ENCODE measurements around the gene CEP97.
"Not testable (repeated sequence)": the region's sequence is repeated elsewhere in the genome, so short reads cannot be mapped to it uniquely, and the experiment has no call there.

CEP97 gene

DNA sequence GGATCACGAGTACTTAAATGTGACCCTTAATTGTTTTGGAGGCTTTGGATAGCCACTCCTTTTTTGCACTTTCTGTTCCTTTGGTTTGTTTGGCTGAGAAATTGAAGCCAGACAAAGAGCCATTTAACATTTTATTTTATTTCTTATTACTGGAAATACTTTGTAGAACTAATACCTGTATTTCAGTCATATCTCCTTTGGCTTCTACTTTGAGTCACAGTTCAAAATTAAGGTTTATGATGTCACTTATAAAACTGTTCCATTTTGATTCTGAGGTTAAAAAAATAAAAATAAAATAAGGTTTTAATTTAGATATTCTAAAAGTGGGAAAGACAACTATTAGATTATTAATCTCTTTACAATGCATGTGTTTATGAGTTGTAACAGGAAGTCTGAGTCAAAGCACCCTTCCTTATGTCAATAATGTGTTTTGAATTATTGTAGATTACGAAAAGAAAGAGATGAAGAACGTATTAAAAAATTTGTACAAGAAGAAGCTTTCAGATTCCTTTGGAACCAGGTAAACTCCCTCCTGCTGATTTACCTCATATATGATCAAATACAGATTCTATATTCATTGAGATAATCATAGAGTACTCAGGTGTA is 37.7 kb downstream of the CEP97 start:
- no peak for DNase-seq (ENCODE audit: low read depth)

DNA sequence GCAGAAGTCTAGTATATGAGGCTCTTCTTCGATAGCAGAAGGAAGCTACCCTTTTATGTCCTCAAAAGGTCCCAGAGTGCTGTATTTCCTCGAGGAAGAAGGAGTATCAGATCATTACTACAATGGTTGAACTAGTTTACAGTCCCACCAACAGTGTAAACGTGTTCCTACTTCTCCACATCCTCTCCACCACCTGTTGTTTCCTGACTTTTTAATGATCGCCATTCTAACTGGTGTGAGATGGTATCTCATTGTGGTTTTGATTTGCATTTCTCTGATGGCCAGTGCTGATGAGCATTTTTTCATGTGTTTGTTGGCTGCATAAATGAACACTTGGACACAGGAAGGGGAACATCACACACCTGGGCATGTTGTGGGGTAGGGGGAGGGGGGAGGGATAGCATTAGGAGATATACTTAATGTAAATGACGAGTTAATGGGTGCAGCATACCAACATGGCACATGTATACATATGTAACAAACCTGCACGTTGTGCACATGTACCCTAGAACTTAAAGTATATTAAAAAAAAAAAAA is 53.4 kb downstream of the CEP97 start:
- DNase-seq (ENCODE audit: low read depth) = not testable (repeated sequence)

DNA sequence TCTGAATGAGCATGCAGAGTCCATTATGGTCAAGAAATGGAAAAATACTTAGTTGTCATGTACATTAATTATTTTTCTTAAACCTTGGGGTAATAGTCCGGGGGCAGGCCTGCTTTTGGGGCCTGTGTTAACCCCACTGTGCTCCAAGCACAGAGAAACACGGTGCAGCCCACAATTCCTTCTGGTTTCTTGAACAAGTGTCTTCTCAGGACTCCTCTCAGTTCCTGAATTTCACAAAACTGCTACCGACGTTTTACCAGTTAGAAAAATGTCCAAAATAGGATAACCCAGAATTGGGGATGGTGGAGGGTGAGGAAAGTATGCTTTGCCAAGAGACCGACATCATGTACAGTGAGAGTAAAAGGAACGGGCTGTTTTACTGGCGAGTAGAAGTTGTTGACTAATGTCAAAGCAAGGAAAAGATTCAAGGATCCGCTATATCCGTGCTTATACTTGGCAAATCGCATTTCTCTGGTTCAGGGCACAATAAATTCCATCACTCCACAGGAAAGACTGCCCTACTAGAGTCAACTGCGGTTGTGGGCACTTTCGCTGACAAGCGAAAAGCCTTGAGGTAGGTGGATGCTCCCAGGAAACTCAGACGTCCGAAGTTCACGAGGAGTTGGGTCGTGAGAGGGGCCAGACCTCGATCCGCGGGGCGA is 54.1 kb downstream of the CEP97 start:
- no peak for DNase-seq (ENCODE audit: low read depth)

GRCh38 chr3:101779047-101779821 is 54.8 kb downstream of the CEP97 start, which contains the start of gene NXPE3:
NXPE3 (plus strand) TSS chr3:101779211; CDS start chr3:101785597, 6,386 bp downstream.
- DNase-seq (ENCODE audit: low read depth) = peak; percentile 88

DNA sequence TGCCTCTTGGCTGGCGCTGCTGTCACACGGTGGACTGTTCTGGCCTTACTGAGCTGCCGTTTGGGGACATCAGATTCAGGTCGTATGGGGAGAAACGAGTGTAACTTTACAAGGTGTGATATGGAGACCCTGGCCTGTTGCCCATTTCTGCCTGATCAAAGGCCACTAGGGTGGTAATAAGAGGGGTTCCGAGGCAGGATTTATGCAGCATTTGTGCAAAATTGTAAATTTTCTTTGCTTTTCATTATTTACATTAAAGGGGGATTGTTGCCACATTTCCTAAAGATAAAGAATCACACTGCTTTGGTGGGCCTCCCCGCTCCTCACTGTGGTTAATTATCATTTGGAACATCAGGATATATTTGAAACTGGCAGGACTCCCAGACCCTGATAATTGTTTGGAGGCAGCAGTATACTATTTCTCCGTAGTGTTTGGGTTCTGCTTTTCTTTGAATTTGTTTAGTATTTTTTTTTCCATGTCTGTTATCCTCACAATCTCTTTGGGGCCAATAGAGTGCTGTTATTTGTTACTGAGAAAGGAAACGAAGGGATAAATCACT is 55.5 kb downstream of the CEP97 start:
- DNase-seq (ENCODE audit: low read depth) = no peak

- no peak for DNase-seq (ENCODE audit: low read depth)
Measured at GRCh38 chr3:101780661-101781060, 56.2 kb downstream of the CEP97 start.

- no peak for DNase-seq (ENCODE audit: low read depth)
Measured at GRCh38 chr3:101781166-101781565, 56.8 kb downstream of the CEP97 start.

DNA sequence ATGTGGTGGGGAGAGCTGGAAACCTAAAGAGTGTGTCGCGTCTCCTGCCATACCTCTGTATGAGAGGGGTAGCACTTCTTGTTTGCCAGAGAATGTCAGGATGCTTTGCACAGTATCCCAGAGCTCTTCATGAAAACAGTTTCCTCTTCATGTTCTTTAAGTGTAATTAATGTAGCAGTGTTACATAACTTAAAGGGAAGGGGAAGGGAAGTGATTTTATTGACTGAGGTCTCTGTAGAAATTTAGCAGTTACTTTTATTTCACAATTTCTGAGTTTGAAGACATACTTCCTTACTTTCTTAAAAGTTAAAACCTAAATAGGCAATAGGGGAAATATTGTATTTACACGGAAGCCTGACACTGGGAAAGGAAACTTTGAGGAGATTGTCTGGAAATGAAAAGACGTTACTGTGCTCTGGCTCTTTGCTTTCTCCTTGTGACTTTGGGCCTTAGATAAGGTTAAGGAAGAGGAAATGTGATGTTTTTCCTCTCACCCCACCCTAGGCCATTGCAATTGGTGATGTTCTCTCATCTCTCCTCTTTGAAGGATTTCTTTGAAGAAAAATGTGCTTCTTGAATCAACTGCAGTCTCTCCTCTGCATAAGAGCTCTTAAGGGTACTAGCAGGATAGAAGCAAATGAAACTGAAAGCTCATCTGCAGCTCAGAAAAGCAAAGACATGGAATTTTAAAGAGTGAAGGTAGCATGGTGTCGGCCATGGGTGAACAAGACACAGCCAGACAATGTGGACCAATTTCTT is 60.6 kb downstream of the CEP97 start:
- no peak for DNase-seq (ENCODE audit: low read depth)

DNA sequence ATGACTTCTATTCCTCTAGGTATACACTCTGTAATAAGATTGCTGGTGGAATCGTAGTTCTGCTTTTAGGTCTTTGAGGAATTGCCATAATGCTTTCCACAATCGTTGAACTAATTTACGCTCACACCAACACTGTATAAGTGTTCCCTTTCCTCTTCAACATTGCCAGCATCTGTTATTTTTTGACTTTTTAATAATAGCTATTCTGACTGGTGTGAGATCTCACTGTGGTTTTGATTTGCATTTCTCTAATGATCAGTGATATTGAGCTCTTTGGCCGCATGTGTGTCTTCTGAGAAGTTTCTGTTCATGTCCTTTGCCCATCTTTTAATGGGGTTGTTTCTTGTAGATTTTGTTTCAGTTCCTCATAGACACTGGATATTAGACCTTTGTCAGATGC is 67.4 kb downstream of the CEP97 start:
- no peak for DNase-seq (ENCODE audit: low read depth)

GRCh38 chr3:101796077-101796680 is 71.8 kb downstream of the CEP97 start:
- DNase-seq (ENCODE audit: low read depth) = no peak

DNA sequence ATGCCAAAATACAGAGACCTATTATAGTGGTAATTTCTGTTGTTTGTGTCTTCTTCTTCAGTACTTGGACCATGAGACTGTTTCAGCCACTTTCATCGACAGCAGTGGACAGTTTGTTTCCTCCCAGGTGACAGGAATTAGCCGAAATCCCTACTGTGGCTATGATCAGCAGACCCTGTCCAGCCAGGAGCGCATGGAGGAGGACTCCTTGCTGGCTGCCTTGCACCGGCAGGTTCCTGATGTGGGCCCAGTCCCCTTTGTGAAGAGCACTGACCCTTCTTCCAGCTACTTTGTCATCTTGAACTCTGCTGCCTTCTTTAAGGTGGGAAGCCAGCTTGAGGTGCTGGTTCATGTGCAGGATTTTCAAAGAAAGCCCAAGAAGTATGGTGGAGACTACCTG is 76.8 kb downstream of the CEP97 start:
- DNase-seq (ENCODE audit: low read depth) = no peak

GRCh38 chr3:101802179-101802578 is 77.8 kb downstream of the CEP97 start:
- no peak for DNase-seq (ENCODE audit: low read depth)

DNA sequence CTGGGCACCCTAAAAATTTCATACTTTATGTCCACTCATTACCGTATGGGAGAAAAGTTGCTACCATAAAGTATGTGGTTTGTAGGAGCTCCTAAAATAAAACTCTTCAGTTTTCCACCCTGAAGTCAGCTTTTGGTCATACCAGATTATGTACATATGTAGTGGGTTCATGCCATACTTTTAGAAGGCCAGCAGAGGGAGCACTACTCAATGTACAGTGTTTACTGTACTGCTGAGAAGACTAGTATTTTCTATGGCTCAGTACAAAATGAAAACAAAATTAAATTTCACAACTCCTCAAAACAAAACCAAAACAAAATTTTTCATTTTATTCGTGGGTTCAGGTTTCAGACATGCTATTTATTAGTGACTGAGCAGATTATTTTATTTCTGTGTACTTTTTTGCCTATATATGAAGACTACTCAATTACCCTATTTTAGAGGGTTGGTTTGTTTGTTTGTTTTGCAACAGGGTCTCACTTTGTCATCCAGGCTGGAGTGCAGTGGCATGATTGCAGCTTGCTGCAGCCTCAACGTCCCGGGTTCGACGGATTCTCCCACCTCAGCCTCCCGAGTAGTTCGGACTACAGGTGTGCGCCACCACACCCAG is 78.9 kb downstream of the CEP97 start:
- peak; percentile 15 for DNase-seq (ENCODE audit: low read depth)

DNA sequence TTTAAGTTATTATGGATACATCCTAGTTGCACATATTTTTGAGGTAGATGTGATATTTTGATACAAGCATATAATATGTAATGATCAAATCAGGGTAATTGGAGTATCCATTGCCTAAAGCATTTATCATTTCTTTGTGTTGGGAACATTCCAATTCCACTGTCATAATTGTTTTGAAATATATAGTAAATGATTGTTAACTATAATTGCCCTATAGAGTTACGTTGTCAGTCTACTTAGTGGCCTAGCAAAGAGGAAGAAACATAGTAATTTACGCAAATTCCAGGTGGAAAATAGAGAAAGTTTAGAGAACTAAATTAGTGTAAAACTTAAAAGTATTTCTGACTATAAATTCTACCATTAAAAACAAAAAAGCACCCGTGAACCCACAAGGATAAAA is 79.5 kb downstream of the CEP97 start:
- no peak for DNase-seq (ENCODE audit: low read depth)

GRCh38 chr3:101806491-101806890 is 82.1 kb downstream of the CEP97 start:
- no peak for DNase-seq (ENCODE audit: low read depth)

GRCh38 chr3:101807888-101808287 is 83.5 kb downstream of the CEP97 start:
- no peak for DNase-seq (ENCODE audit: low read depth)

- no peak for DNase-seq (ENCODE audit: low read depth)
Measured at GRCh38 chr3:101809178-101810021, 85.0 kb downstream of the CEP97 start.

GRCh38 chr3:101810022-101810418 is 85.6 kb downstream of the CEP97 start:
- DNase-seq (ENCODE audit: low read depth) = no peak

- no peak for DNase-seq (ENCODE audit: low read depth)
Measured at GRCh38 chr3:101811875-101812274, 87.5 kb downstream of the CEP97 start.

DNA sequence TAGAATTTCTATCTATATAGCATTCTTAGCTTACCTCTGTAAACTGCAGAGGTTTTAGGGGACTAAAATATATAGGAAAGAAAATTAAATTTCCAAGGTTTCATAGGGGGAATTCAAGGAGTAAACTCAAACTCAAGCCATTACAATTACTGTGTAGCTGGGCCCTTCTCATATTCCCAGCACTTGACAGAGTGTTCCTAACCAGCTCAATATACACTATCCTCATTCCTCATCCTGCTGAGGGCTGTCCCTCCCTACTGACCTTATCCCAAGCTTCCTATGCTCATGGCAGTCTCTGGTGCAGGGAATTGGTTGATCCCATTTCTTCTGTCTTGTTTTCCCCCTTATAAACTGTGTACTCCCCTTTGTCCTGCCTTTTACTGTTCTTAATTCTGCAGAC is 88.5 kb downstream of the CEP97 start:
- no peak for DNase-seq (ENCODE audit: low read depth)
